SHP77 treated with DMSO at 0.1 percent for 48 hours (cell line): ENCODE data around the gene FCHO1.
A peak's percentile ranks its signal among the peaks of the same experiment; 100 is the strongest.
"Not testable (repeated sequence)": the region's sequence is repeated elsewhere in the genome, so short reads cannot be mapped to it uniquely, and the experiment has no call there.

Experiments used
- DNase-seq: peaks from one replicate; lab custom pipeline; 2025; lab: John Stamatoyannopoulos, UW

The FCHO1 gene

DNA sequence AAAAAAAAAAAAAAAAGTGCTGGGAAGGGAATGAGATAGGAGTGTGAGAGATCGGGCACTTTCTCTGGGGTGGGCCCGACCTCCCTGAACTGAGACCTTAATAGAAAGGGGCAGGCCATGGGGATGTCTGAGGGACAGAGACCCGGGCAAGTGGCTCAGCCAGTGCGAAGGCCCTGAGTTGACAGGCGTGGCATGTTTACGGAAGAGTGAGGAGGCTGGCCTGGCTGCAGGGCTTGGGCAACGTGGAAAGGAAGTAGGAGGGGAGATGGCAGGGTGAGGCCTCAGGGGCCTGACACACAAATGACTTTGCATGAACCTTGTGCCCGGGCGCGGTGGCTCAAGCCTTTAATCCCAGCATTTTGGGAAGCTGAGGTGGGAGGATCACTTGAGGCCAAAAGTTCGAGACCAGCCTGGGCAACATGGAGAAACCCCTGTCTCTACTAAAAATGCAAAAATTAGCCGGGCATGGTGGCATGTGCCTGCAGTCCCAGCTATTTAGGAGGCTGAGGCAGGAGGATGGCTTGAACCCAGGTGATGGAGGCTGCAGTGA lies 13.9 kb downstream of the FCHO1 start:
- no peak for DNase-seq

DNA sequence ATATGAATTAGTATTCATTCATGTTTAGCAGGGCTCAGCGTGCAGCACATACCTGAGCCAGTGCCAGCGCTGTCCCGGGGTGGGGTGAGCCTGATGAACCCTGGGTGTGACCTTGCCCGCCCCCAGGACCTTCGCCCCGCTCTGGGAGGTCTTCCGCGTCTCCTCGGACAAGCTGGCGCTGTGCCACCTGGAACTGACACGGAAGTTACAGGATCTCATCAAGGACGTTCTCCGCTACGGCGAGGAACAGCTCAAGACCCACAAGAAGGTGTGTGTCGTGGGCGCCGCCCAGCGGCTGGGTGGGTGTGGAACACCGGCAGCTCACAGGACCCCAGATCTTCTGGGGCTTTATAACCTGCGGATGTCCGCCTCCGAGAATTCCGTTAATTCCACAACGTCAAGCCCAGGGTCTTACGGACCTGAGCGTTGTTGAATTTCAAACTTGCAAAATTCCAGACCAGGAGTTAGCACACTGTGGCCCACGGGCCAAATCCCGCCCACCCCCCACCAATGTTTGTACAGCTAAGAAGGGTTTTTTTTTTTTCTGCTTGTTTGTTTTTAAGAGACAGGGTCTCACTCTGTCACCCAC lies 15.4 kb downstream of the FCHO1 start:
- DNase-seq: peak; percentile 29

DNA sequence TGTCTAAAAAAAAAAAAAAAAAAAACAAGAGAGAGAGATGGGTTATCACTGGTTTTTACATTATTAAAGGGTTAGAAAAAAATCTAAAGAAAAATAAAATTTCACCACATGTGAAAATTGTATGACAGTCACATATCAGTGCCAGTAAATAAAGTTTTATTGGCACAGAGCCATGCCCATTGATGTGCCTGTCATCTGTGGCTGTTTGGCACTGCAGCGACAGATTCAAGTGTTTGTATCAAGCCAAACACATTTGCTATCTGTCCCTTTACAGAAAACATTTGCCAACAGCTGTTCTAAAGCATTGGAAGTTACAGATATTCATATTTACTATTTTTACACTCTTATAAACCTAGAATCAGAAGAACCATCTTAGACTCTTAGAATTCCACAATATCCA lies 16.3 kb downstream of the FCHO1 start:
- DNase-seq: no peak

DNA sequence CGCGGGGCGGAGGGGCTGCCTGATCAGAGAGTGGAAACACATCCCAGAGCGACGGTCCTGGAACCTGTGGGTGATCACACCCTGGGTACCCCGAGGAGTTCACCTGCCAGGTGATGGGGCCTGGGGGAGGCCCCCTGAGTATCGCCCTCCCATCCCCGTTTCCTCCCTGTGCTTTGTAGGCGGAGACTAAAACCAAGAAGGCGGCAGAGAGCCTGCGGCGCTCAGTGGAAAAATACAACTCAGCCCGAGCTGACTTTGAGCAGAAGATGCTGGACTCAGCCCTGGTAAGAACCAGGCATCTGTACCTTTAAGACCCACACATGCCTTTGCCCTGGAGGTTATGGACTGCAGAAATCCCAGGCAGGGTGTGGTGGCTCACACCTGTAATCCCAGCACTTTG lies 19.3 kb downstream of the FCHO1 start:
- DNase-seq: no peak

GRCh38 chr19:17772172-17772571 lies 20.9 kb downstream of the FCHO1 start:
- DNase-seq: no peak

DNA sequence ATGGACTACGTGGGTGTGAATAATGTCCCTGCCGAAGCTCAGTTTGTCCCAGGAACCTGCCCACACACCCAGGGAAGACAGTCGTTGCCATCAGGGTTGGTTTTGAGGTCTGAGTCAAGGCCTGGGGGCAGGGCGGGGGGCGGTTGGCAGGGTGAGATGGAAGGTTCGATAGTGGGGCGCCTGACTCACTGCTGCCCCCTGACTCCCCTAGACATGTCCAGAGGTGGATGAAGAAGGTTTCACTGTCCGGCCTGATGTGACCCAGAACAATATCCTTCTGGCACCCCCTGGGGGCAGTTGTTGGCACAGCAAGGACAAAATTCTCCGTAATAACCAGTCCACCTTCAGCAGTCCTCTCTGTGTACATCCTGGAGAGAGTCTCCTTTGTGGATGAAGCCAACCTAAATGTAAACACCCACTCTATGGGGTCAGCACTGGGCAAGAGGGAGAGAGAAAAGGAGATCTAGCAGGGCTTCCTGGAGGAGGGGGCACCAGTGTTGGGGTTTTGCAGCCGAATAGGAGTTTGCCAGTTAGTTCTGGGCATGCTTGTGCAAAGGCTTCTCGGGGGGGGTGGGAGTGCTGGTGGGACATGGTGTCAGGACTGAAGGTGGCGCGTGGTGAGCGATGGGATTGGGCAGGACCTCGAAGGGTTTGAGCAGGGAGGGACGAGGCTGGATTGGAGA lies 24.1 kb downstream of the FCHO1 start:
- DNase-seq: no peak

- no peak for DNase-seq
Measured at GRCh38 chr19:17775991-17776803, 24.9 kb downstream of the FCHO1 start.

- not testable (repeated sequence) for DNase-seq
Measured at GRCh38 chr19:17777840-17778239, 26.6 kb downstream of the FCHO1 start.

GRCh38 chr19:17778251-17778967 lies 27.1 kb downstream of the FCHO1 start:
- peak; percentile 23 for DNase-seq

DNA sequence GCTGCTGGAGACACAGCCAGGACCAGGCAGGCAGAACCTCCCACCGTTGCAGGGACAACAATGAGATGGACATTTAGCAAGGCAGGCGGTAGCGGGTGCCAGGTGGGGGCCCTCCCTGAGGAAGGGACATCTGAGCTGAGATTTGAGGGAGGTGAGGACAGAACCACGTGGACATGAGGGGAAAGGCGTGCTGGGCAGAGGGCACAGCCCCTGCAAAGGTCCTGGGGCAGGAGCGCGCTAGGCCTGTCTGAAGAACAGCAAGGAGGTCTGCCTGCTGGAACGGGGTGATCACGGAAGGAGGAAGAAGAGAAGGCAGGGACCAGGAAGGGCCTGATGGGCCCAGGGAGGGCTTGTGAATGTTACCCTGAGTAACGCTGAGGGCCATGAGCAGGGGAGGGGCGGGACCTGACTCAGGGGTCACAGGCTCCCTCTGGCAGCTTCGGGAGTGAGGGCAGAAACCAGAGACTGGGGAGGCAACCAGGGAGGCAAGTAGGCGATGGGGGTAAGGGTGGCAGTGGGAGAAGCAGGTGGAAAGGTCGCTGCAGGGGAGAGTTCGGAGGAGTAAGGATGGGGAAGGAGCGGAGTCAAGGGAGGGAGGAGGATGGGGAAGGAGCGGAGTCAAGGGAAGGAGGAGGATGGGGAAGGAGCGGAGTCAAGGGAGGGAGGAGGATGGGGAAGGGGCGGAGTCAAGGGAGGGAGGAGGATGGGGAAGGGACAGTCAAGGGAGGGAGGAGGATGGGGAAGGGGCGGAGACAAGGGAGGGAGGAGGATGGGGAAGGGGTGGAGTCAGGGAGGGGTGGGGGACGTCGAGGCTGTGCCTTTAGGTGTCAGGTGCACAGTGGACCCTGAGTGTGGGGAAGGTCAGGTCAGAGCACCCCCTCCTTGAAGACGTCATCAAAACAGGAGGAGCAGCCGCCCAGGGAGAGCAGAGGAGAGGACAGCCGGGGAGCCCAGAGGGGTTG lies 28.0 kb downstream of the FCHO1 start:
- DNase-seq: no peak

DNA sequence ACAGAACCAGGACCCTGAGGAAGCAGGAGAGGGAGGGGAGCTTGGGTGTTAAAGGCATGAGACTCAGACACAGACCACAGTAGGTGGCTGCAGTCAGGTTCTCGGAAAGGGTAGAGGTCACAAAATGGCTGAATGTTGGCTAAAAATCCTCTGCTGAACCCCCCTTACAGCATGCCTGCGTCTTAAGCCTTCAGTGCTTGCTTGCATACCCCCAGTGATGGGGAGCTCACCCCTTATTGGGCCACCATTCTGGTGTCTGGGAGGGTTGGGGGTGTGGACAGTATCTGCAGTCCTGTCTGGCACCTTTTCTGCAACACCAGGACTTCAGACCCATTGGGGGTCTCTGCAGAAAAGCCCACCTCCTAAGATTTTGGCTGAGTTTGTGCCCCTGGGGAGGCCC lies 29.5 kb downstream of the FCHO1 start:
- no peak for DNase-seq

DNA sequence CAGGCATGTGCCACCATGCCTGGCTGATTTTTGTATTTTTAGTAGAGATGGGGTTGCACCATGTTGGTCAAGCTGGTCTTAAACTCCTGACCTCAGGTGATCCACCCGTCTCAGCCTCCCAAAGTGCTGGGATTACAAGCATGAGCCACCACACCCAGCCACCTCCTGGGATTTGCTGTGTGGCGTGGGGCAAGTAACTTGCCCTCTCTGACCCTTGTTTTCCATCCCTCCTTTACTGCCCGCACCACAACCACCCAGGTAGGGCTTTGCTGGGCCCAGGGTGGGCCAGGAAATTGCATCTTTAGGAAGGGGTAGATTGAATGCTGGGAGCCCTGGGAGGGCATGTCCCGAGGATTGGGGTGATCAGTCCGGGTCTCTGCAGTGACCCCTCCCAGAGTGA lies 32.4 kb downstream of the FCHO1 start:
- DNase-seq: not testable (repeated sequence)

GRCh38 chr19:17784201-17785008 lies 33.1 kb downstream of the FCHO1 start:
- DNase-seq: no peak

DNA sequence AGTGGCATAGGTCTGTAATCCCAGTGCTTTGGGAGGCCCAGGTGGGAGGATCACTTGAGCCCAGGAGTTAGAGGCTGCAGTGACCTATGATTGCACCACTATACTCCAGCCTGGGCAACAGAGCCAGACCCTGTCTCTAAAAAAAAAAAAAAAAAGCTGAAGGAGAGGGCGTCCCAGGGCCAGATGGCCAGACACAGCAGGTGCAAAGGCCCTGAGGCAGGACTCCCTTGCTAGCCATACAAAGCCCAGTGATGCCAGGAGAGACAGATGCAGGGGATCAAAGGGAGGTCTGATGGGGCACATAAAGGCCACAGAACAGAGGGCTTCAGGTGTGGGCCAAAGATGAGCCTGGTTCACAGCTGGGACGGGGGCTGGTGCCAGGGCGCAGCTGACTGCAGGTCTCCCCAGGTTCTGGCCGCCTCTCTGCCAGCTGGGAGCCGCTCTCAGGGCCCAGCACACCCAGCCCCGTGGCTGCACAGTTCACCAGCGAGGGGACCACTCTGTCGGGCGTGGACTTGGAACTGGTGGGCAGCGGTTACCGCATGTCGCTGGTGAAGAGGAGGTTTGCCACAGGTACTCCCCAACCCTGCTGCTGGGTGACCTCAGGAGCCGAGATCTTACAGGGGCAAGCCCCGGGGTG lies 36.1 kb downstream of the FCHO1 start:
- DNase-seq: no peak

DNA sequence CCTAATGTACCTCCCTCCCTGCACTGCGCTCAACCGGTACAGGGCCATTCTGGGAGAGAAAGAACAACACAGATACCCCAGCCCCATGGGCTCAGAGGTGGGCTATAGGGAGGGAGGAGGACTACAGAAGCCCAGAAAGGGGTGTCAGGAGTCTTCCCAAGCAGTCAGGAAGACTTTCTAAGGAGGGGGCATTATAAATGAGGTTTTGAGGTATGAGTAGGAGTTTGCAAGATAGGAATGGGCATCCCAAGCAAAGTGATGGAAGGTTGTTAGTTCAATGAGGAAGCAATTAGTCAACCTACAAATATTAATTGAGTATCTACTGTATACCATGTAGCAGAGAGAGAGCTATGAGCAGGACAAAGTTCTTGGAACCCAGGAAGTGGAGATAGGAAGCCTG lies 37.4 kb downstream of the FCHO1 start:
- DNase-seq: no peak

DNA sequence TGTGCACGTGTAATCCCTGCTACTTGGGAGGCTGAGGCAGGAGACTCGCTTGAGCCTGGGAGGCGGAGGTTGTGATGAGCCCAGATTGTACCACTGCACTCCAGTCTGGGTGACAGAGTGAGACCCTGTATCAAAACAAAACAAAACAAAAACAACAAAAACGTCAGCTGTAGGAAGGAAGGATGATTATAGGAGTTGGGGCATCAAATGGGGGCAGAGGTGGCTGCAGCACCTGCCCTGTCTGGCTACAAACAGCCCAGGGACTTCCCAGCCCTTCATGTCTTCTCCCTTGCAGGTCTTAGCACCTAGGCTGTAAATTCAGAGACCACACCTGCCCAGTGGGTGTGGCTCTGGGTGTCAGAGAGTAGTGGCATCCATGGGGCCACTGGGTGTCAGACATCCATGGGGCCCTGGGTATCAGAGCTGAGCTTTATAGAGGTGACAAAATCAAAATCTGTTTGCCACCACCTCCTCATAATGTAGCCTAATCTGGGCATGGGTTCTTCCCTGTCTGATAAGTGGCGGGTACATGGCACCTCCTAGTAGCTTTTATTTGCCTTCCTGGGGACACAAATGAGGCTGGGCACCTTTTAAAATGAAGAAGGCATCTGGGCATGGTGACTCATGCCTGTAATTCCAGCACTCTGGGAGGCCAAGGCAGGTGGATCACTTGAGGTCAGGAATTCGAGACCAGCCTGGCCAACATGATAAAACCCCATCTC lies 38.9 kb downstream of the FCHO1 start:
- no peak for DNase-seq

- no peak for DNase-seq
Measured at GRCh38 chr19:17794412-17794730, 43.1 kb downstream of the FCHO1 start.

DNA sequence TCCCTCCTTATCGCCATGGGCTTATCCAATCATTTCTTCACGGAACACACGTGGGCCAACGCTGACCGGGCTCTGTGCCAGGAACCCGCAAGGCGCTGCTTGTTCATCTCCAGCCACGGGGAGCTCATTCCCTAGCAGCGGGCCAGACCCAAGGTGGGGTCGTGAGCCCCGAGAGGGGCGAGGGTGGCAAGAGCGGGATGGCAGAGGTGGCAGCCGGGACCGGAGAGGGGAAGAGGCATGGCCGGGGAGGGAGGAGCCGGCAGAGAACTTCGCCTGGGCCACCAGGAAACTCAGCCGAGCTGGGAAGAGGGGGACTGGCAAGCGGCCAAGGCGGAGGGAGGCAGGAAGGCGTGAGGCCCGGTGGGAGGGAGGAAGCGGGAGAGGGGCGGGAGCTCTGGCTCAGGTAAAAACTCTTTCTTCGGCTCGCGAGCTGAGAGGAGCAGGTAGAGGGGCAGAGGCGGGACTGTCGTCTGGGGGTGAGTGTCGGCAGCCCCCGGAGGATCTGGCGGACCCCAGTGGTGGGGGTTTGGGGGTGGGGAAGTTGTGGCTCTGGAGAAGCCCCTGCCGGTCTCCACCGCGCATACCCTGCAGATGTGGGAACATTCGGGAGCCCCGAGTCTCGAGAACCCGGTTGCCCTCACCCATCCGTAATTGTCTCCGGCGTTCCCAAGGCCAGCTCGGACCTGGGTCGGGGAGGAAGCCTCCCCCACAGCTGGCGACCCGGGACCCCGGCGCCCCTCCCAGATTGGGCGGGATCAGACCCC lies 43.6 kb downstream of the FCHO1 start, which contains the start of gene B3GNT3:
B3GNT3 (plus strand) TSS at position 408 of the 764 bp plus-strand sequence. CDS start 12,670 bp downstream, outside the sequence.
- no peak for DNase-seq
